Activated CD4-positive, alpha-beta T cell treated with anti-CD3 and anti-CD28 coated beads, Interleukin-2, Interleukin-6, amounts not matched to agents 100 ng/mL and 50 ng/mL, durations not matched to agents 16 hours and 8 hours (primary cell): ENCODE data around the gene ZNF334.

Source experiments
- DNase-seq: peaks from one replicate; pipeline ENCODE4 v3.0.0-alpha.2; 2020

ZNF334 gene

GRCh38 chr20:46512943-46513844 lies at the start of gene ZNF334:
TSS of gene ZNF334 (minus strand) at chr20:46513559. CDS start at chr20:46512102, 1,457 bp downstream.
- DNase-seq = peak; percentile 79

GRCh38 chr20:46562373-46563169 lies 49.2 kb upstream of the ZNF334 start:
- DNase-seq = peak; percentile 84

- no peak for DNase-seq
Measured at GRCh38 chr20:46562009-46562372, 48.6 kb upstream of the ZNF334 start.

- no peak for DNase-seq
Measured at GRCh38 chr20:46559685-46560440, 46.5 kb upstream of the ZNF334 start.

GRCh38 chr20:46559001-46559400 lies 45.6 kb upstream of the ZNF334 start:
- no peak for DNase-seq

GRCh38 chr20:46558511-46558959 lies 45.2 kb upstream of the ZNF334 start:
- DNase-seq = peak; percentile 56

GRCh38 chr20:46557231-46557956 lies 44.0 kb upstream of the ZNF334 start:
- no peak for DNase-seq

- no peak for DNase-seq
Measured at GRCh38 chr20:46555370-46555956, 42.1 kb upstream of the ZNF334 start.

DNA sequence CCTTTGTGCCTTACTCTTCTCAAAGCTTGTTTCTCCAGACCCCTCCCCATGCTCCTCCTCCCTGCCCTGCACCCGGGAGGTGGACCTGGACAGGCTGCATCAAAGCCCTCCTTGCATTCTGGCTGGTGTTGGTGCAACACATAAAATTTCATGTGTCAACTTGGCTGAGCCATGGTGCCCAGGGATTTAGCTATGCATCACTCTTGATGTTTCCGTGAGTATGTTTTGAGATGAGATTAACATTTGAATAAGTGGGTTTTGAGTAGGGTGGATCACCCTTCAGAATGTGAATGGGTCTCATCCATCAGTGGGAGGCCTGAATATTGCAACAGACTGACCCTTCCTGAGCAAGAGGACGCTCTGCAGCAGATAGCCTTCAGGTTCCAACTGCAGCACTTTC lies 41.5 kb upstream of the ZNF334 start:
- DNase-seq = no peak

DNA sequence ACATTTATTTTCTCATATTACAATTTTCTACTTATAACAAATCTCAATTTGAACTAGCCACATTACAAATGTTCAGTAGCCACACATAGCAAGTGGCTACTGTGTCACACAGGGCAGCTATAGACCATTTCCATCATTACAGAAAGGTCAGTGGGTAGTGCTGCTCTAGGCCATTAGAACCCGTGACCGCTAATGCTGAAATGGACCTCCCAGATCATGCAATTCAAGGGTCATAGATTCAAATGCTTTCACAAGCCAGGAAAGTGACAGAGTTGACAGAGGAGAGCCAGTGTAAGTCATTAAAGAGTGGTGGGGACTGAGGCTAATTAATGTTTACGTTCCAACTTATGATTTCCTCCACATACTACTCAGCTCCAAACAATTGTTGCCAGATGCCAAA lies 40.6 kb upstream of the ZNF334 start:
- no peak for DNase-seq

DNA sequence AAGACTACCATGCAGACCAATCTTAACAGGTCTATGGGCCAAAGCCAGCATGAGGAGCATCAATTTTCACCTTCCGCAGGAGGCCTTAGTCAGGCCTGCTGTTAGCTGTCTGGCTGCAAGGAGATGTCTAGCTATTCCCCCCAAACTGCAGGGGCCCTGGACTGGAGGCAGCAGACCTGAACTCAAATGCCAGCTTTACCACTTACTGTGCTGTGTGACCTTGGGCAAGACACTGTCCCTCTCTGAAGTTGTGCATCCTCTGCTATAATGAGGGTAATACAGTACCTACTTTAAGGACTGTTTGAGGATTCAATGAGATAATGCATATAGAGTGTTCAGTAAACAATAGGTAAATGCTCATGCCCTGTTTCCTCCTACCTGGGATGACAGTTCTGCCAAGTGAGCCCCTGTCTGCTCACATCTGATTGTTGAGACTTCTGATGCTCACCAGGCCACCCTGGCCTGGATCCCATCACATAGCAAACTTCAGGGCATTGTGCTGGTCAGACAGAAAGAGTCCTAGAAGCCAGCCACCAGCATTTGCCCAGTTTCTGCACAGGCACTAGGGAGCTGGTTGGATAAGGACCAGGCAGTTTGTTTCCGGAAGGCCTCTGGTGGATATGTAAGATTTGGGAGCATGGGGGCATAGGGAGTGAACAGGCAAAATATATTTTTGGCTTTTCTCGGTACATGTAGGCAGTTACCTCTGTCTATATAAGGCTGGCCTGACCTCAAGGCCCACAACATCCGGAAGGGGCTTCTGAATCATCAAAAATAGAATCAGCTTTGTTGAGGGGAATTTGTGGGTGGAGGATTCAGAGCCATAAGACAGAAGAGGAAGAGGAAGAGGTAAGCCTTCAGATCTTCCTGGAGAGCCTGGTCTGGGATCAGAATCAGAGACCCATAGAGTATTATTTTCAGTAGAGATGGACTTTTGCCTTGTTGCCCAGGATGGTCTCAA lies 39.4 kb upstream of the ZNF334 start:
- DNase-seq = peak; percentile 86

DNA sequence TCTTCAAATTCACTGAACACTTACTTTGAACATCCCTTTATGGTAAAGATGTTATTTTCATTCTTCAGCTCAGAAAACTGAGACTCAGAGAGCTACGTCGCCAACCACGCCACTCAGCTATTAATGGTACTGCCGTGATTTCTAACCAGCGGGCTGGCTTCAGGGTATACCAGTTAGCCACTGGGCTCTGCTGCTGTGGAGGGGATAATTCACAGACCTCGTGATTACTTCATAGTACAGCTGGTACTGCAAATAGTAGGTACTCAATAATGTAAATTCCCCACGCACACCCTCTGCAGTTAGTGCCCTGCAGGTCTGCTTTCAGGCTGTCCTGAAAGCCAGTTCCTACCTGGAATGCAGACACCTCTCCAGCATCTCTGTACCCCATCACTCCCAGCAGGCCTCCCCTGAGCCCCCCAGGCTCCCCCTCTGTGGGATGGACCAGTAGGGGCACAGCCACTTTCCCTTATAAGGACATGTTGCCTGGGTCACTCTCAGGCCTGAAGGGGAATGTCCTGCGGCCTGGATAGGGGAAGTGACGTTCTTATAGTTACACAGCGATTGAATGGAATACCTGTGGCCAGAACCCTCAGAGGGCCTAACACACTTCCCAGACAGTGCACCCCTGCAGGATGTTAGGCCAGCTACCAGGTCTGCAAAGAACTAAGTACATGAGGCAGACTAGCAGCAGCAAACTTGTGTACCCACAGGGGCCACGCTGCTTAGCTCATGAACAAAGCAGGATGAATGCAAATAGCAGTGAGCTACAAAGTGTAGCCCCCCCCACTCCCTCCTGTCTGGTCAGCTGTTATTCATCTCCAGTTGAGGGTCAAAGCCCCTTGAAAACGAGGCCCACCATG lies 38.4 kb upstream of the ZNF334 start:
- DNase-seq = no peak

GRCh38 chr20:46550461-46550860 lies 37.1 kb upstream of the ZNF334 start, which contains the start of gene OCSTAMP:
TSS of gene OCSTAMP (minus strand) at chr20:46550654. CDS start at chr20:46550560, 94 bp downstream.
- DNase-seq = no peak

- DNase-seq = peak; percentile 25
Measured at GRCh38 chr20:46549188-46549972, 36.0 kb upstream of the ZNF334 start.

GRCh38 chr20:46548688-46549087 lies 35.3 kb upstream of the ZNF334 start:
- no peak for DNase-seq

DNA sequence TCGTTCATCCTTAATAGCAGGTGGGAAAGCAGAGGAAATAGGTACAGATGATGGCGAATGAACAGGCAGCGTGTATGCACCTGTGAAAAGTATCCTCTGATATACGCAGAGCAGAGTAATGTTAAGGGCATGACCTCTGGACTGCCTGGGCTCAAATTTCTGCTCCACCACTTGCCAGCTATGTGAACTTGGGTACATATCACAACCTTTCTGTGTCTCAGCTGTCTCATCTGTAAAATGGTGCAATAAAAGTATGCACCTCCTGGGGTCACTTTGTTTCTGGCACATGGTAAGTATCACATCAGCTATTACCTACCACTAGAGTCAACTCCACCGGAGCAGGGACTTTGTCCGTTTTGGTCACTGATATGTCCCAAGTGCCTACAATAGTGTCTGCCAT lies 34.6 kb upstream of the ZNF334 start:
- no peak for DNase-seq

DNA sequence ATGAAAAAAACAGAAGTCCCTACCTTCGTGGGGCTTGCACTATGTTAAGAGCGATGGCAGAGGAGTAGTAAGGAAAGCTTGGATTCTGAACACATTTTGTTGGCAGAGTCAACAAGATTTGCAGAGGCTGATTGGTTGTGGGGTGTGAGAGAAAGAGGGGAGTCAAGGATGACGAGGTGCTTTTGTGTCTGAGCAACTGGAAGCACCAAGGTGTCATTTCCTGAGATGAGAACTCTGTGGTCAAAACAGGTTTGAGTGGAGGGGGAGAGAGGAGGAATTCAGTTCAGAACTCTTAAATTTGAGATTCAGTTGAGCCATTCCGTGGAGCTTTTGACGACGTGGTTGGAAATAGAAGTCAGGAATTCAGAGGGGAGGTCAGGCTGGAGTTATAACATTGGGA lies 33.6 kb upstream of the ZNF334 start:
- DNase-seq = peak; percentile 64

DNA sequence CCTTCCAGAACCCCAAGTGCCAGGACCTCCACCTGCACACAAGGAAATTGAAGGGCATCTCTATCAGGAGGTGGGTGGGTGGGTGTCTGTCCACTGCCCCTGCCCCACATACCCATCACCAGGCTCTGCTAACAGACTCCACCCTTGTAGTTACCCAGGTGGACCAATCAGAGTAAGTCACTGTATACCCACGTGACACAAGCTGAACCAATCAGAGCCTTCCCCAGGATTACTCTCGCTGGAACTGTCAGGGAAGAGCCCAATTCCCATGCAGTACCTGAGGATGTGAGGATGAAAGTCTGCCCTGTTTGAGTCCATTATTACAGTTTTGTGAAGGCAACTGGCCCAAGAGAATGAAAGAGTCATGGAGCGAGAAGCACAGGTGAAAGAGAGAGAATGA lies 32.9 kb upstream of the ZNF334 start:
- DNase-seq = no peak

GRCh38 chr20:46545827-46546138 lies 32.4 kb upstream of the ZNF334 start:
- DNase-seq = no peak
